Measurements from ENCODE around the gene WFS1. TPM values are rescaled to one million over a fixed set of nuclear protein-coding genes. Genes with fewer than 3 reads are reported as not detected.

Gene WFS1
- total and polyA plus RNA-seq, 10 donors, result 4.9 to 62.2 (median 34.8) TPM

- DNase-seq, result no peak
- peaks cover 0 to 4% (median 0%) of the 10 kb centered on the region in 8 donors for H3K9me3 ChIP-seq
- H3K4me1 ChIP-seq, result peaks cover 0 to 3% (median 2%) of the 10 kb centered on the region in 6 donors
- H3K4me3 ChIP-seq, result no peak overlapping the region
- H3K36me3 ChIP-seq, result peaks cover 0 to 62% (median 27%) of the 10 kb centered on the region in 6 donors
- no peak overlapping the region for H3K27ac ChIP-seq
- intact Hi-C loops (cut with DNase I; ENCODE audit: low total_unique reads), result no loop called here
- WGBS, 5 donors, result 73 to 95% (median 83%) methylated on average over 10 to 12 of the region's 12 CpGs
- H3K27me3 ChIP-seq (replicated peaks in 1 of 7), result peaks cover 0 to 23% (median 3%) of the 10 kb centered on the region in 7 donors
- TF ChIP-seq POLR2AphosphoS5 (IDR thresholded peaks at IDR 0.05) (no peak), CTCF (IDR thresholded peaks at IDR 0.05 in 8 of 11, conservative IDR thresholded peaks at IDR 0.05 in 3 of 11) (no peak), POLR2A (IDR thresholded peaks at IDR 0.05) (no peak)
Measured at GRCh38 chr4:6303943-6304342, 34.3 kb downstream of the WFS1 start.

GRCh38 chr4:6306299-6306698 lies 36.6 kb downstream of the WFS1 start:
- Histone ChIP-seq H3K4me1 (peaks cover 0 to 15% (median 7%) of the 10 kb centered on the region in 6 donors), H3K4me3 (no peak overlapping the region), H3K36me3 (peaks cover 0 to 43% (median 17%) of the 10 kb centered on the region in 6 donors), H3K27me3 (replicated peaks in 1 of 7) (peaks cover 0 to 47% (median 9%) of the 10 kb centered on the region in 7 donors), H3K27ac (no peak overlapping the region), H3K9me3 (peaks cover 0 to 4% (median 0%) of the 10 kb centered on the region in 8 donors)
- WGBS, 5 donors, result 81 to 89% (median 84%) methylated on average over 5 of the region's 5 CpGs
- no peak for TF ChIP-seq CTCF (IDR thresholded peaks at IDR 0.05 in 8 of 11, conservative IDR thresholded peaks at IDR 0.05 in 3 of 11)
- intact Hi-C loops (cut with DNase I; ENCODE audit: low total_unique reads), result no loop called here
- DNase-seq, result no peak

- peaks cover 0 to 4% (median 0%) of the 10 kb centered on the region in 8 donors for H3K9me3 ChIP-seq
- no peak overlapping the region for H3K4me3 ChIP-seq
- H3K4me1 ChIP-seq, result peaks cover 0 to 15% (median 7%) of the 10 kb centered on the region in 6 donors
- H3K27ac ChIP-seq, result no peak overlapping the region
- DNase-seq, result no peak
- peaks cover 0 to 49% (median 9%) of the 10 kb centered on the region in 7 donors for H3K27me3 ChIP-seq (replicated peaks in 1 of 7)
- WGBS, 5 donors, result 49 to 68% (median 65%) methylated on average over 10 to 12 of the region's 12 CpGs
- no peak for TF ChIP-seq POLR2AphosphoS5 (IDR thresholded peaks at IDR 0.05)
- H3K36me3 ChIP-seq, result peaks cover 0 to 33% (median 8%) of the 10 kb centered on the region in 6 donors
- intact Hi-C loops (cut with DNase I; ENCODE audit: low total_unique reads), result no loop called here
Measured at GRCh38 chr4:6307230-6307629, 37.6 kb downstream of the WFS1 start.

- H3K9me3 ChIP-seq, result peaks cover 0 to 4% (median 0%) of the 10 kb centered on the region in 8 donors
- no peak overlapping the region for H3K4me3 ChIP-seq
- 79 to 87% (median 85%) methylated on average over 8 of the region's 8 CpGs for WGBS, 5 donors
- H3K27ac ChIP-seq, result no peak overlapping the region
- no peak for TF ChIP-seq CTCF (IDR thresholded peaks at IDR 0.05 in 8 of 11, conservative IDR thresholded peaks at IDR 0.05 in 3 of 11)
- no peak for TF ChIP-seq POLR2A (IDR thresholded peaks at IDR 0.05)
- no peak for TF ChIP-seq POLR2AphosphoS5 (IDR thresholded peaks at IDR 0.05)
- H3K4me1 ChIP-seq, result peaks cover 0 to 15% (median 7%) of the 10 kb centered on the region in 6 donors
- DNase-seq, result no peak
- peaks cover 0 to 27% (median 4%) of the 10 kb centered on the region in 6 donors for H3K36me3 ChIP-seq
- intact Hi-C loops (cut with DNase I; ENCODE audit: low total_unique reads), result no loop called here
- H3K27me3 ChIP-seq (replicated peaks in 1 of 7), result peaks cover 0 to 49% (median 9%) of the 10 kb centered on the region in 7 donors
Measured at GRCh38 chr4:6307891-6308290, 38.2 kb downstream of the WFS1 start.
